ENCODE measurements around the gene ELP2. TPM values are rescaled to one million over a fixed set of nuclear protein-coding genes. Genes with fewer than 3 reads are reported as not detected.
"Not testable (repeated sequence)": the region's sequence is repeated elsewhere in the genome, so short reads cannot be mapped to it uniquely, and the experiment has no call there.

Gene ELP2
- total RNA-seq, 1 donor from 2014 or later = 62.2 TPM

DNA sequence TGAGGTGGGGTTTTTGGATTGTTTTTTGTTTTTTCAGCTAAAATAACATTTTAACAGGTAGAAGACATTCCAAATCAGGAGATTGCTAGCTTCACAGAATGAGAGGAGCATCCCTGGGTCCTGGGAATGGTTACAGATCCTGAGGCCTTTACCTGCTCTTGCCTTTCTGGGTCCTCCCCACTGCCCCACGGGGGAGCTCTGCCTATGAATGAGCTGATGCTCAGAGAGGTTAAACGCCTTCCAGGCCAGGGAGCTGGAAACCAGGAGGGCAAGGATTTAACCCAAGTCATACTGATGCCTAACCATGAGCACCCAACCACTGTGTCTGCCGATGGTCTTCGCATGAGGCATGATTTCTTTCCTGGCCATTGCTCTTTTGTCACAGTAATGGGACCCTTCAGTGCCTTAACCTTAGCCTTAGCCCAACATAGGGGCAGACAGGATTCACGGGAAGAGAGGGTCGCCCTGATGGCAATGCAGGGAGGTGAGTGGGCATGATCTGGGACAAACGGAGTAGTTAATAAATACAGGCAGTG is 73.7 kb downstream of the ELP2 start:
- no peaks in the 10 kb centered on the region for H3K36me3 ChIP-seq
- H3K27me3 ChIP-seq (ENCODE audit: low read depth) = no peaks in the 10 kb centered on the region
- intact Hi-C loops (cut with DNase I) = no loop called here
- TF ChIP-seq, protein P1, sequence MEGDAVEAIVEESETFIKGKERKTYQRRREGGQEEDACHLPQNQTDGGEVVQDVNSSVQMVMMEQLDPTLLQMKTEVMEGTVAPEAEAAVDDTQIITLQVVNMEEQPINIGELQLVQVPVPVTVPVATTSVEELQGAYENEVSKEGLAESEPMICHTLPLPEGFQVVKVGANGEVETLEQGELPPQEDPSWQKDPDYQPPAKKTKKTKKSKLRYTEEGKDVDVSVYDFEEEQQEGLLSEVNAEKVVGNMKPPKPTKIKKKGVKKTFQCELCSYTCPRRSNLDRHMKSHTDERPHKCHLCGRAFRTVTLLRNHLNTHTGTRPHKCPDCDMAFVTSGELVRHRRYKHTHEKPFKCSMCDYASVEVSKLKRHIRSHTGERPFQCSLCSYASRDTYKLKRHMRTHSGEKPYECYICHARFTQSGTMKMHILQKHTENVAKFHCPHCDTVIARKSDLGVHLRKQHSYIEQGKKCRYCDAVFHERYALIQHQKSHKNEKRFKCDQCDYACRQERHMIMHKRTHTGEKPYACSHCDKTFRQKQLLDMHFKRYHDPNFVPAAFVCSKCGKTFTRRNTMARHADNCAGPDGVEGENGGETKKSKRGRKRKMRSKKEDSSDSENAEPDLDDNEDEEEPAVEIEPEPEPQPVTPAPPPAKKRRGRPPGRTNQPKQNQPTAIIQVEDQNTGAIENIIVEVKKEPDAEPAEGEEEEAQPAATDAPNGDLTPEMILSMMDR (IDR thresholded peaks at IDR 0.05) = no peak
- H3K4me1 ChIP-seq = no peaks in the 10 kb centered on the region
- DNase-seq (no peak), ATAC-seq (no peak)
- peaks cover 7% of the 10 kb centered on the region for H3K9me3 ChIP-seq
- no peak overlapping the region for H3K4me3 ChIP-seq
- no peak overlapping the region for H3K27ac ChIP-seq

DNA sequence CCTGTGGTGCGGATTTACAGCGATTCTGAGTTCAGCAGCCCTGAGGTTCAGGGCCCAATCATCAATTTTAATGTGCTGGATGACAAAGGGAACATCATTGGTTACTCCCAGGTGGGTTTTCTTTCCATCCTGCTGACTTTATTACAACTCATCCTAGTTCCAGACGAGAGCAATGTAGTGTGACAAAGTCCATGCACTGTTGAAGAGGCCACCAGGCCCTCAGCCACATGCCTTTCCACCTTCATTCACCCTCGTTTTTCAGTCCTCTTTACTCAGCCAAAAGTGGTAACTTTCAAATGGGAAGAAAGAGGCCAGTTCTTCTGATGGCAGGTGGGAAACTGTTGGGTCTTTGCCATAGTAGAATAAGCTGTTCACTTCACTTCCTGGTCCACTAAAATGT is 75.5 kb downstream of the ELP2 start:
- TF ChIP-seq, protein P1 (IDR thresholded peaks at IDR 0.05) = no peak
- Histone ChIP-seq H3K36me3 (no peaks in the 10 kb centered on the region), H3K27me3 (ENCODE audit: low read depth) (no peaks in the 10 kb centered on the region), H3K4me3 (no peak overlapping the region), H3K27ac (no peak overlapping the region), H3K4me1 (no peaks in the 10 kb centered on the region), H3K9me3 (peaks cover 7% of the 10 kb centered on the region)
- intact Hi-C loops (cut with DNase I) = no loop called here
- DNase-seq = no peak
- no peak for ATAC-seq

DNA sequence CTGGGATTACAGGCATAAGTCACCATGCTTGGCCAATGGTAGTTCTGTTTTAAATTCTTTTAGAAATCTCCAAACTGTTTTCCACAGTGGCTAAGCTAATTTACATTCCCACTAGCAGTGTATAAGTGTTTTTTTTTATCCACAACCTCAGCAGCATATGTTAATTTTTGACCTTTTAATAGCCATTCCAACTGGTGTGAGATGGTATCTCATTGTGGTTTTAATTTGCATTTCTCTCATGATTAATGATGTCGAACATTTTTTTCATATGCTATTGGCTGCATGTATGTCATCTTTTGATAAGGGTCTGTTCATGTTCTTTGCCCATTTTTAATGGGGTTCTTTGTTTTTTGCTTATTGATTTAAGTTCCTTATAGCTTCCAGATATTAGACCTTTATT is 77.6 kb downstream of the ELP2 start:
- Histone ChIP-seq H3K27me3 (ENCODE audit: low read depth) (no peaks in the 10 kb centered on the region), H3K36me3 (no peaks in the 10 kb centered on the region), H3K4me1 (no peaks in the 10 kb centered on the region), H3K4me3 (no peak overlapping the region), H3K9me3 (peaks cover 7% of the 10 kb centered on the region), H3K27ac (no peak overlapping the region)
- no peak for ATAC-seq
- no peak for DNase-seq
- intact Hi-C loops (cut with DNase I) = no loop called here
- TF ChIP-seq, protein P1 (IDR thresholded peaks at IDR 0.05) = no peak

DNA sequence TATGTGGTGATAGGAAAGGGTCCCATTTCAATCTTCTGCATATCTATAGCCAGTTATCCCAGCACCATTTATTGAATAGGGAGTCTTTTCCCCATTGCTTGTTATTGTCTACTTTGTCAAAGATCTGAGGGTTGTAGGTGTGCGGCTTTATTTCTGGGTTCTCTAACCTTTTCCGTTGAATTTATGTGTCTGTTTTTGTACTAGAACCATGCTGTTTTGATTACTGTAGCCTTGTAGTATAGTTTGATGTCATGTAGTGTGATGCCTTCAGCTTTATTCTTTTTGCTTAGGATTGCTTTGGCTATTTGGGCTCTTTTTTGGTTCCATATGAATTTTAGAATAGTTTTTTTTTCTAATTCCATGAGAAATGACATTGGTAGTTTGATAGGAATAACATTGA is 78.3 kb downstream of the ELP2 start:
- intact Hi-C loops (cut with DNase I); H3K4me1 ChIP-seq; ATAC-seq; H3K27ac ChIP-seq; H3K9me3 ChIP-seq; H3K36me3 ChIP-seq; DNase-seq; H3K27me3 ChIP-seq (ENCODE audit: low read depth); H3K4me3 ChIP-seq: not testable (repeated sequence)

DNA sequence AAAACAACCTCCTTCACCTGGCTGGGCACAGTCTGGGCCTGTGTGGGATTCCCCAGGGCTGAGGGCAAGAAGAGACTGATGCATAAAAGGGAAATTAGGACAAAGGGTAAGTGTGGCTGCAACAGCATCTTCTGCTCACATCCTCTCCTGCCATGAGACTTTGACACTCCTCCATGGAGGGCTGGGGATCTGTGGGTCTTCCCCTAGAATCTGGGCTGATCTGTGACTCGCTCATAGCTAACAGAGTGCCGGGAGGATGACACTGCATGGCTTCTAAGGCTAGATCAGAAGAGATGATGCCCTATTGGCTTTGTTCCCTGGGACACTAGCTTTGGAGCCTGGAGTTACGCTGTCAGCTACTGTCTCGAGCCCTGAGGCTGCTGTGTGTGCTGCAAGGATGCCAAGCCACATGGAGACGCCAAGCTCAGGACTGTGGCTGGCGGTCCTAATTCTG is 81.9 kb downstream of the ELP2 start:
- no peaks in the 10 kb centered on the region for H3K36me3 ChIP-seq
- no peak overlapping the region for H3K4me3 ChIP-seq
- H3K9me3 ChIP-seq = peaks cover 7% of the 10 kb centered on the region
- TF ChIP-seq, protein P1 (IDR thresholded peaks at IDR 0.05) = no peak
- ATAC-seq = no peak
- no peaks in the 10 kb centered on the region for H3K4me1 ChIP-seq
- intact Hi-C loops (cut with DNase I) = no loop called here
- no peaks in the 10 kb centered on the region for H3K27me3 ChIP-seq (ENCODE audit: low read depth)
- no peak for DNase-seq
- H3K27ac ChIP-seq = no peak overlapping the region

DNA sequence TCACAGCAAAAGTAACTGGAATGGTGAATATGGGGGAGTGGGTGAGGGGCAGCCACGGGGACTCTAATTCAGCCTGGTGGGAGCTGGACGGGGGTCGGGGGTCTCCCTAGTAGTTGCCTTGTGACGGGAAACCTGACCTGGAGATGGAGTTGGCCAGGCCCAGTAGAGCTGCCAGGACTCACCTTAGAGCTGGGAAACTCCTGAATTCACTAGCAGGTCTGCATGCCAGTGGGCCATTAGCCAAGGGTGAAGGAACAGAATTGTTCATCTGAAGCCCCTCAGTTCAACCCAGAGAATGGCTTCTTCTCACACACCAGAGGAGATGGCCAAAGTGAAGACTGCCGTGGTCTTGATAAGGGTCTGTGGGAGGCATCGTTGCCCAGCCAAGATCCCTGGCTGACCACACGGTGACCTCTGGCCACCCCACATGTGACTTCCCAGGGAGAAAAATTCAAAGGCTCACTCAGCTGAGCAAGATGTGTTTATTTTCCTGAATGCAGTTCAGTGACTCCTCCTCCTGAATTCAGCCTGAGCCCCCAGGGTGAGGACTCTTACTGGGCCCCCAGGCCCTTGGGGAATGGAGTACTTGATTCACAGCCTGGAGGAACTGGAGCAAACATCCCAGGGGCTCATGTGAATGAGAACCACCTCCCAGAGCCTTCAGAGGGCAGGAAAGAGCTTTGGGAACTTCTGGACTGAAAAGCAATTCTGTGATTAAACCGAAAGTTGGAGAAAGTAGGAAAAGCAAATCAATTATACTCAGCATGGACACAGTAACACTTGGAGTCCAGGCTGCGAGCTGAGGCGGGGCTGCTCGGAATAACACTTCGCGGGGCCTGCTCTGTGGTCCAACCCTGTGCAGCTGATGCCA is 82.8 kb downstream of the ELP2 start:
- H3K36me3 ChIP-seq = no peaks in the 10 kb centered on the region
- H3K4me1 ChIP-seq = no peaks in the 10 kb centered on the region
- H3K27me3 ChIP-seq (ENCODE audit: low read depth) = no peaks in the 10 kb centered on the region
- TF ChIP-seq, protein P1 (IDR thresholded peaks at IDR 0.05) = no peak
- H3K9me3 ChIP-seq = peaks cover 7% of the 10 kb centered on the region
- ATAC-seq = peak in 1 of 2 donors; percentile 32
- no peak overlapping the region for H3K27ac ChIP-seq
- no peak overlapping the region for H3K4me3 ChIP-seq
- no peak for DNase-seq
- intact Hi-C loops (cut with DNase I) = no loop called here

Measured in lower lobe of right lung (tissue), 2 donors.